ENCODE results near the gene AGRN. TPM values are rescaled to one million over a fixed set of nuclear protein-coding genes. Genes with fewer than 3 reads are reported as not detected.

Gene AGRN
- total RNA-seq, 4 donors from 2014 or later = 8.2 to 86.9 (median 26.2) TPM

DNA sequence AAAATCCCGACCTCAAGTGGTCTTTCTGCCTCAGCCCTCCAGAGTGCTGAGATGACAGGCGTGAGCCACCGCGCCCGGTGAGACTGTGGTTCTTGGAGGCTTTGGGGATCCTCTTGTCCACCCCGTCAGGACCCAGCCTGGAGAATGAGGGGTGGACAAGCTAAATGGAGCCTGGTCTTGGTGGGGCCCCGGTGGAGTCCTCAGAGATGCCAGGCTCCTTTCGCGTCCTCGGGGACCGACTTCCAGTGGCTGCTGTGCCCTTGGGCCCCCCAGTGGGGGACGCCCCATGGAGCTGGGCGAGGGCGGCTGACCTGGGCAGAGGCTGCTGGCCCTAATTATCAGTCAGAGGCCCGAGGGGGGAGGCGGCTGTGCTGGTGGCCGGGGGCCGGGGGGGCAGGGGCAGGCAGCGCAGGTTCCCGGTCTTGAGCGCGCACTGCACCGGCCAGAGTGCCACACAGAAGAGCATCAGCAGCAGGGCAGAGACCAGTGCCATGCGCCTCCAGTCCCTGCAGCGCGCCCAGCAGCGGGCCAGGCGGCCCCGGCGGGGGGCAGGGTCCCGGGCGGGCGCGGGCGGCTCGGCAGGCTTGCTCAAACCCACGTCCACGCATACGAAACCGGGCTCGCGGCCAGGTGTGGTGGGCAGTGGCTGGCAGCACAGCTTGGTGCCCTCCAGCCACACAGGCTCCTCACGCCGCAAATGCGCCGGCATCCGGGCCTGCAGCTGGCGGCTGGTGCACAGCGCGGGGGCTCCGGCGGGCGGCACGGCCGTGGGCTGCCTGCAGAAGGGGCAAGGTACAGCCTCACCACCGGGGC is 51.8 kb downstream of the AGRN start:
- DNase-seq = no peak
- intact Hi-C loops (cut with DNase I; ENCODE audit: low total_unique reads) = no loop called here
- Histone ChIP-seq H3K27ac (no peak overlapping the region), H3K4me1 (peaks cover 0 to 12% of the 10 kb centered on the region in 2 donors), H3K9me3 (no peaks in the 10 kb centered on the region), H3K27me3 (peaks cover 4 to 16% of the 10 kb centered on the region in 2 donors), H3K4me3 (no peak overlapping the region), H3K36me3 (no peaks in the 10 kb centered on the region)
- TF ChIP-seq, protein P1, sequence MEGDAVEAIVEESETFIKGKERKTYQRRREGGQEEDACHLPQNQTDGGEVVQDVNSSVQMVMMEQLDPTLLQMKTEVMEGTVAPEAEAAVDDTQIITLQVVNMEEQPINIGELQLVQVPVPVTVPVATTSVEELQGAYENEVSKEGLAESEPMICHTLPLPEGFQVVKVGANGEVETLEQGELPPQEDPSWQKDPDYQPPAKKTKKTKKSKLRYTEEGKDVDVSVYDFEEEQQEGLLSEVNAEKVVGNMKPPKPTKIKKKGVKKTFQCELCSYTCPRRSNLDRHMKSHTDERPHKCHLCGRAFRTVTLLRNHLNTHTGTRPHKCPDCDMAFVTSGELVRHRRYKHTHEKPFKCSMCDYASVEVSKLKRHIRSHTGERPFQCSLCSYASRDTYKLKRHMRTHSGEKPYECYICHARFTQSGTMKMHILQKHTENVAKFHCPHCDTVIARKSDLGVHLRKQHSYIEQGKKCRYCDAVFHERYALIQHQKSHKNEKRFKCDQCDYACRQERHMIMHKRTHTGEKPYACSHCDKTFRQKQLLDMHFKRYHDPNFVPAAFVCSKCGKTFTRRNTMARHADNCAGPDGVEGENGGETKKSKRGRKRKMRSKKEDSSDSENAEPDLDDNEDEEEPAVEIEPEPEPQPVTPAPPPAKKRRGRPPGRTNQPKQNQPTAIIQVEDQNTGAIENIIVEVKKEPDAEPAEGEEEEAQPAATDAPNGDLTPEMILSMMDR (IDR thresholded peaks at IDR 0.05) = no peak
- no peak for TF ChIP-seq POLR2A (IDR thresholded peaks at IDR 0.05)

DNA sequence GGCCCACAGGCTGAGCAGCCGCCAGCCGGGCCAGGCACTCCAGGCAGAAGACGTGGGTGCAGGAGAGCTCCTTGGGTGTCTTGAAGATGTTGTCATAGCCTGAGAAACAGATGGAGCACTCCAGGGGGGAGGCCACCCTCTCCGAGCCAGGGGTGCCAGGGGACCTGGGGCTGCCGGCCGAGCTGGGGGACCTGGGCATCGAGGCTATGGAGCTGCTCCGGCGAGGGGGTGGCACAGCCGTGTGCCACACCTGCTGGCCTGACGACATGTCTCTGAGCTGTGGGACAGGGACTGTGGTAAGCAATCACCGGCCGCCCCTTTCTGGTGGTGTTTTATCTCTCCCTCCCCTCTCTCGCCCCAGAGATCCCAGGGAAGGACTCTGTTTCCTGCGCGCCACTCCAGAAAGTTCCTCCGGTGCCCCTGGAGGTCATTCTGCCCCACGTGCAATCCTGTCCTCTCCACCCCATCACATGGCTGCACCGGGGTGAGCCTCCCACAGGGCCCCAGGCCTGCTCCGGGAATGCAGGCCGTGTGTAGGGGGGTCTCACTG is 52.5 kb downstream of the AGRN start:
- Histone ChIP-seq H3K27ac (no peak overlapping the region), H3K4me1 (peaks cover 0 to 12% of the 10 kb centered on the region in 2 donors), H3K4me3 (no peak overlapping the region), H3K36me3 (no peaks in the 10 kb centered on the region), H3K27me3 (peaks cover 4 to 16% of the 10 kb centered on the region in 2 donors), H3K9me3 (no peaks in the 10 kb centered on the region)
- intact Hi-C loops (cut with DNase I; ENCODE audit: low total_unique reads) = no loop called here
- no peak for DNase-seq
- TF ChIP-seq, protein P1 (IDR thresholded peaks at IDR 0.05) = no peak
- TF ChIP-seq POLR2A (IDR thresholded peaks at IDR 0.05) = no peak

DNA sequence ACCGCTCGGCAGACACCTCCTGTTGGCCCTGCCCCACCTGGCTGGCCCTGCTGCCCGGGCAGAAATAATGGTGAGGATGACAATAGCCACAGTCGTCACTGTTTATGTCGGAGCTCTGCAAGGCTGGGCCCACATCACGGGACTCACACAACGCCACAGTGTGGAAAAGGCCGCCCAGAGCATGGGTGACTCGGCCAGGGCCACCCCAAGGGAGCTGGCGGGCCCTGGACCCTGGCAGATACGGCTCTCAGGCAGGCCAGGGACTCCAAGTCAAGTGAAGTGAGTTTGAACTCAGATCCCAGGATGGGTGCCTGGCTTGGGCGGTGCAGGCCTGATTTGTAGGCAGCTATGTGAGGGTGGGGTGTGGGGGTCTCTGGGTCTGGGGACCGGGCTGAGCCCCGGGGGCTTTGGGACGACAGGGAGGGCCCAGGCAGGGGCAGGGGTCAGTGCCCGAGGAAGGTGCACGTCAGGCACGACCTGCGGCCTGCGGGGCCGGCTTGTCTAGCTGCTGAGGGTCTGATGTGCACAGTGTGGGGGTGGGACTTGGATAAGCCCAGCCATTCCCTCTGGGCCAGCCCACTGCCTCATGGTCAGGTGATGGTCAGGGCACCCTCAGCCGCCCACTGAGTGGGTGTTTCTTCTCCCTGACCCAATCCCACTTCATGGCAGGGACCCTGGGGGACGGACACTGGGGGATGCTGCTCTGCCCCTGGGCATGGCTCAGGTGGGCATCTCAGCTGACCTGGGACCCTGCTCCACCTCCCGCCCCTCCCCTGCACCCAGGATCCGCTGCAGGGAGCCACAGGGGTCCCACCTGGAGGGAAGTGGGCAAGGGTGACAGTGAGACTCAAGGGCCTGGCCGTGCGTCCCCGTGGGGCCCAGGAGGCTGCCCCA is 53.2 kb downstream of the AGRN start:
- peaks cover 0 to 12% of the 10 kb centered on the region in 2 donors for H3K4me1 ChIP-seq
- no peak overlapping the region for H3K27ac ChIP-seq
- DNase-seq = no peak
- intact Hi-C loops (cut with DNase I; ENCODE audit: low total_unique reads) = no loop called here
- no peaks in the 10 kb centered on the region for H3K36me3 ChIP-seq
- no peak overlapping the region for H3K4me3 ChIP-seq
- H3K27me3 ChIP-seq = peaks cover 2 to 16% of the 10 kb centered on the region in 2 donors
- no peaks in the 10 kb centered on the region for H3K9me3 ChIP-seq
- TF ChIP-seq POLR2A (IDR thresholded peaks at IDR 0.05) = no peak
- TF ChIP-seq, protein P1 (IDR thresholded peaks at IDR 0.05) = no peak

DNA sequence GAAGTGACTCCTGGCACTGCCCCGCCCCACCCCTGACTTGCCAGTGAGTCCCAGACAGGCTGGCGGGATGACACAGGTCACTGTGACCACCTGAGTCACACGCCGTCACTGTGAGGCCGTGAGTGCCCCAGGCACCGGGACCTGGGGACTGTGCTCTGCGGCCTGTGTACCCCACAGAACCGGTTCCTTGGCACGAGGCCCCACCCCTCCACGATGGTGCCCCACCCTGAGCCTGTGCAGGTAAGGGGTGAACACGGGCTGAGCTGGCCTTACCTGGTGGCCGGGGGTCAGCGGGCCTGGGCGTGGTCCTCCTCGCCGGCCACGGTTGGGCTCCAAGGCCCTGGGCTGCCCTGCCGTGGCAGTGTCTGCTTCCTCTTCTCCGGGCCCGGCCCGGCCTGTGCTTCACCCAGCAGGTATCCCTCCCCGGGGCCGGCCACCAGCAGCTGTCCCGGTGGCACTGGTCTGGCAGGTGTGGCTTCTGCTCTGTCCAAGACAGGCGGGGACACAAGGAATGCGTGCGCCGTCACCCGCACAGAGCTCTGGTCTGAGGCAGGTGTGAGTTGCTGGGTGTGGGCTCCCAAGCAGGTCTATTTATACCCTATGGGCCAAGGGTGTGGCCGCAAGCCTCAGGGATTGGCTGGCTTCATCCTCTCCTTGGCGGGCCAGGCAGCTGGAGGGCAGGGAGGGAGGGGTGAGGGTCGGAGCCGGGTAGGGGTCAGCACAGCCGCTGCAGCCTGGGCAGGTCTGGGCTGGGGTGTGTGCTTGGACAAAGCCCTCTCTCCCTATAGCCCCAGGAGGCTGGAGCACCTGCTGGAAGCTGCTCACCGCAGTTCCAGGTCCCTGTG is 54.0 kb downstream of the AGRN start, which contains the start of gene RNF223:
Gene RNF223, minus strand, starts transcription at position 564 of the 845 bp plus-strand sequence. CDS start 1,740 bp downstream, outside the sequence.
- Histone ChIP-seq H3K27me3 (peaks cover 0 to 8% of the 10 kb centered on the region in 2 donors), H3K4me1 (peaks cover 0 to 6% of the 10 kb centered on the region in 2 donors), H3K36me3 (no peaks in the 10 kb centered on the region), H3K27ac (no peak within 1 kb of the TSS), H3K9me3 (no peaks in the 10 kb centered on the region), H3K4me3 (no peak within 1 kb of the TSS)
- TF ChIP-seq POLR2A (IDR thresholded peaks at IDR 0.05) = no peak
- TF ChIP-seq, protein P1 (IDR thresholded peaks at IDR 0.05) = no peak
- intact Hi-C loops (cut with DNase I; ENCODE audit: low total_unique reads) = no loop called here
- DNase-seq = no peak
